Activated CD8-positive, alpha-beta T cell treated with anti-CD3 and anti-CD28 coated beads for 36 hours (primary cell): Measurements from ENCODE around the gene PCDH10. TPM values are rescaled to one million over a fixed set of nuclear protein-coding genes. Genes with fewer than 3 reads are reported as not detected.

Source experiments
- ATAC-seq: fragments of 200-7000 bp; cut with Tn5 transposase; one replicate; pipeline ENCODE4 v1.10.0; 2021; ENCODE audit warnings: mild to moderate bottlenecking, moderate library complexity
- CTCF ChIA-PET: fragments of 350-600 bp; sonication (Branson Sonifier 250); formaldehyde crosslinking; loops from one replicate; lab custom pipeline; 2021; ENCODE audit warnings: antibody characterized with exemption; lab: Charles Lee
- POLR2A ChIA-PET: fragments of 350-600 bp; sonication (Branson Sonifier 250); formaldehyde crosslinking; loops from one replicate; lab custom pipeline; 2021; ENCODE audit warnings: antibody characterized with exemption; lab: Charles Lee
- DNase-seq: peaks from one replicate; pipeline ENCODE4 v3.0.0-alpha.2; 2020
- H3K27ac Mint-ChIP-seq: one replicate; pipeline ENCODE4 v1.8.0; 2021; ENCODE audit warnings: mild to moderate bottlenecking, mixed read lengths
- H3K27me3 Mint-ChIP-seq: one replicate; pipeline ENCODE4 v1.8.0; 2021; ENCODE audit warnings: mixed read lengths
- H3K36me3 Mint-ChIP-seq: one replicate; pipeline ENCODE4 v1.8.0; 2021; ENCODE audit warnings: low read depth, mixed read lengths
- H3K4me1 Mint-ChIP-seq: one replicate; pipeline ENCODE4 v1.8.0; 2021; ENCODE audit warnings: low read depth, mixed read lengths
- H3K4me3 Mint-ChIP-seq: one replicate; pipeline ENCODE4 v1.8.0; 2021; ENCODE audit warnings: mild to moderate bottlenecking, moderate library complexity, mixed read lengths
- H3K9me3 Mint-ChIP-seq: one replicate; pipeline ENCODE4 v1.8.0; 2021; ENCODE audit warnings: mixed read lengths
- intact Hi-C: fragments of 100-400 bp; cut with micrococcal nuclease; formaldehyde crosslinking; loops from one replicate; pipeline ENCODE4 v1.10.0; 2022
- total RNA-seq, 2 experiments: library from RNA; stranded (reverse); gene quantifications; one replicate each; pipeline ENCODE4 v1.2.3, GENCODE V29; 2021
- TF ChIP-seq, protein P1 (sequence below): fragments of 200-600 bp; IDR thresholded peaks from one replicate; pipeline ENCODE4 v1.8.0; 2022; ENCODE audit warnings: antibody characterized with exemption, mild to moderate bottlenecking

PCDH10 gene
- total RNA-seq, 2 experiments from 2014 or later = not detected

- CTCF ChIA-PET = interaction anchor here (1.6 kb wide), 1 partner anchor 19 kb away, joined by 6 read pairs; no protein-coding TSS in a partner anchor
- no peak for ATAC-seq
Observed at GRCh38 chr4:133127500-133127899, 21.6 kb upstream of the PCDH10 start.

DNA sequence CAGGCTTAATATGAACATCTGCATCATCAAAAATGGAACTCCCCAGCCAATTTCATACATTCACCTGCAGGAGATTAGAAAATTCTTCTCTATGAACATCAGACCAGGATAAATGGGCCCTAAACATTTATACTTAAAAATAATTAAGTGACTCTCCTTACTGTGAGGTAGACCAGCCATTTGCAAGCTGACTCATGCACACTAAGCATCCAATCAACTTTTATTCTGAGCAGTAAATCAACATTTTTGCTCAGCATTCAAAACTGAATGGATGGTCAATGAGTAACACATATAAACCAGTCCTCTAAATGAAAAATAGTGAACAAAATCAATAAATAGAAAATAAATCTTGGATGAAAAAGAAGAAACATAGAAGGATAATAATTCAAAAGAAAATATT is 19.9 kb upstream of the PCDH10 start:
- Mint-ChIP-seq H3K27ac (no peak overlapping the region), H3K36me3 (no peaks in the 10 kb centered on the region), H3K27me3 (no peaks in the 10 kb centered on the region), H3K4me3 (no peak overlapping the region), H3K9me3 (peaks cover 2% of the 10 kb centered on the region), H3K4me1 (no peaks in the 10 kb centered on the region)
- ChIA-PET CTCF (no interaction called here), POLR2A (no interaction called here)
- ATAC-seq (no peak), DNase-seq (no peak)
- TF ChIP-seq, protein P1, sequence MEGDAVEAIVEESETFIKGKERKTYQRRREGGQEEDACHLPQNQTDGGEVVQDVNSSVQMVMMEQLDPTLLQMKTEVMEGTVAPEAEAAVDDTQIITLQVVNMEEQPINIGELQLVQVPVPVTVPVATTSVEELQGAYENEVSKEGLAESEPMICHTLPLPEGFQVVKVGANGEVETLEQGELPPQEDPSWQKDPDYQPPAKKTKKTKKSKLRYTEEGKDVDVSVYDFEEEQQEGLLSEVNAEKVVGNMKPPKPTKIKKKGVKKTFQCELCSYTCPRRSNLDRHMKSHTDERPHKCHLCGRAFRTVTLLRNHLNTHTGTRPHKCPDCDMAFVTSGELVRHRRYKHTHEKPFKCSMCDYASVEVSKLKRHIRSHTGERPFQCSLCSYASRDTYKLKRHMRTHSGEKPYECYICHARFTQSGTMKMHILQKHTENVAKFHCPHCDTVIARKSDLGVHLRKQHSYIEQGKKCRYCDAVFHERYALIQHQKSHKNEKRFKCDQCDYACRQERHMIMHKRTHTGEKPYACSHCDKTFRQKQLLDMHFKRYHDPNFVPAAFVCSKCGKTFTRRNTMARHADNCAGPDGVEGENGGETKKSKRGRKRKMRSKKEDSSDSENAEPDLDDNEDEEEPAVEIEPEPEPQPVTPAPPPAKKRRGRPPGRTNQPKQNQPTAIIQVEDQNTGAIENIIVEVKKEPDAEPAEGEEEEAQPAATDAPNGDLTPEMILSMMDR = no peak
- intact Hi-C loops = no loop called here

More at GRCh38 chr4:133127500-133127899, 21.6 kb upstream of the PCDH10 start:
- no peak for DNase-seq
- peaks cover 2% of the 10 kb centered on the region for H3K9me3 Mint-ChIP-seq
- TF ChIP-seq, protein P1 = no peak
- no peak overlapping the region for H3K4me3 Mint-ChIP-seq
- no peaks in the 10 kb centered on the region for H3K27me3 Mint-ChIP-seq
- H3K27ac Mint-ChIP-seq = no peak overlapping the region
- no peaks in the 10 kb centered on the region for H3K36me3 Mint-ChIP-seq
- POLR2A ChIA-PET = no interaction called here
- intact Hi-C loops = no loop called here
- no peaks in the 10 kb centered on the region for H3K4me1 Mint-ChIP-seq

DNA sequence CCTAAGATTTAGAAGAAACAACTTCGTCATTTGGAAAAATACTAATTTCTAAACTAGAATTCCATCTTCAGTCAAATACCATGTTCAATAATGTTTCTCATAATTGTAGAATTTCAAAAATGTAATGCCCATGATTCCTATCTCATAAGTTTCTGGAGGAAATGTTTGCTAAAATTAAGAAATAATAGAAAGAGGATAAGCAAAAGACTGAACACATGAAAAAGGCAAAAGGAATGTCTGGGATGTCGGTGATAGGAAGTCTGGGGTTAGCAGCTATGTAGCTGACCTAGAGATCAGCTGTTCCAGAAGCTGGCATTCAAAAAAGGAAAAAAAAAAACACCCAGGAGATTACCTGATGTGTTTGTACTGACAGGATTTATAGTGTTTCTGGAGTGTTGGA is 18.9 kb upstream of the PCDH10 start:
- no peak overlapping the region for H3K27ac Mint-ChIP-seq
- H3K4me3 Mint-ChIP-seq = no peak overlapping the region
- ChIA-PET POLR2A (no interaction called here), CTCF (no interaction called here)
- ATAC-seq = no peak
- TF ChIP-seq, protein P1 = no peak
- intact Hi-C loops = no loop called here
- no peaks in the 10 kb centered on the region for H3K4me1 Mint-ChIP-seq
- DNase-seq = no peak
- peaks cover 2% of the 10 kb centered on the region for H3K9me3 Mint-ChIP-seq
- no peaks in the 10 kb centered on the region for H3K27me3 Mint-ChIP-seq
- H3K36me3 Mint-ChIP-seq = no peaks in the 10 kb centered on the region

- Mint-ChIP-seq H3K27me3 (no peaks in the 10 kb centered on the region), H3K36me3 (no peaks in the 10 kb centered on the region), H3K4me3 (no peak overlapping the region), H3K9me3 (no peaks in the 10 kb centered on the region), H3K4me1 (no peaks in the 10 kb centered on the region), H3K27ac (no peak overlapping the region)
- TF ChIP-seq, protein P1 = no peak
- ATAC-seq (no peak), DNase-seq (no peak)
- ChIA-PET CTCF (no interaction called here), POLR2A (no interaction called here)
- intact Hi-C loops = no loop called here
Observed at GRCh38 chr4:133131829-133132460, 17.1 kb upstream of the PCDH10 start.

DNA sequence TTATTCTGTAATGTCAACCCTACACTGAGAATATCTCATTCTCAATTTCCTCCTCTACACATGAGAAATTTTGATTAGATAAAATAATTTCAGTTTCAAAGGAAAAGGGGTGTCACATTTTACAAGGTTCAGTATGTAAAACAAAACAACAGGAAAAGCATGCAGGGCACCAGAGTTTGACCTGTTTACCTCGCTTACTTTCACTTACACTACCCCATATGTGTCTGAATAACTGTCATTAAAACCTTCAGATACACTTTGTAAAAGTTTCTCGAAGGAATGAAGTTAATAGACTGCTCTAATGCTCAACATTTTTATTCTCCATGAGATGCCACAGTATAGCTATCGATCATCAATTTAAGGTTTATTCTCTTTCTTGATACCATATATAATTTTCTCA is 12.3 kb upstream of the PCDH10 start:
- Mint-ChIP-seq H3K4me3 (no peak overlapping the region), H3K27ac (no peak overlapping the region), H3K36me3 (no peaks in the 10 kb centered on the region), H3K4me1 (no peaks in the 10 kb centered on the region), H3K9me3 (no peaks in the 10 kb centered on the region), H3K27me3 (peaks cover 3% of the 10 kb centered on the region)
- TF ChIP-seq, protein P1 = no peak
- CTCF ChIA-PET = no interaction called here
- ATAC-seq (no peak), DNase-seq (no peak)
- POLR2A ChIA-PET = no interaction called here
- intact Hi-C loops = no loop called here
